GM12878 (cell line): ENCODE data around the gene PPIG. TPM values are rescaled to one million over a fixed set of nuclear protein-coding genes. Genes with fewer than 3 reads are reported as not detected.

Source experiments
- CBFB ChIP-seq: IDR thresholded peaks from 2 replicates; pipeline ENCODE4 v1.6.1; 2016; ENCODE audit warnings: antibody characterized with exemption, low read depth
- EGR1 ChIP-seq, 2 experiments: IDR thresholded peaks; 1 replicate in 1 of 2; 2 replicates in 1 of 2; pipeline ENCODE4 v1.6.1; 2011 to 2012; ENCODE audit warnings: low read depth in 2 of 2, low read length in 2 of 2, borderline replicate concordance in 1 of 2, mild to moderate bottlenecking in 1 of 2, moderate library complexity in 1 of 2
- EP300 ChIP-seq, 2 experiments: fragments of 150-350 bp in 1 of 2; IDR thresholded peaks; 2 replicates each; pipeline ENCODE4 v1.6.1; 2011 to 2012; ENCODE audit warnings: low read depth in 2 of 2, low read length in 2 of 2, borderline replicate concordance in 1 of 2, improper control_type of control experiment in 1 of 2, inconsistent platforms in 1 of 2; ENCODE audit not compliant: control insufficient read depth in 1 of 2
- ESRRA ChIP-seq: IDR thresholded peaks from 2 replicates; pipeline ENCODE4 v1.6.1; 2012; ENCODE audit warnings: mild to moderate bottlenecking, low read length, improper control_type of control experiment
- HCFC1 ChIP-seq: fragments of 150-350 bp; IDR thresholded peaks from 2 replicates; pipeline ENCODE4 v1.6.1; 2014; ENCODE audit warnings: low read length
- HDAC2 ChIP-seq: fragments of 200-600 bp; sonication (generic); IDR thresholded peaks from 2 replicates; pipeline ENCODE4 v1.6.1; 2017
- KAT2A ChIP-seq: conservative IDR thresholded peaks from 2 replicates; pipeline ENCODE4 v1.6.1; 2011; ENCODE audit warnings: low read depth, low read length; ENCODE audit not compliant: control insufficient read depth
- NFYA ChIP-seq: IDR thresholded peaks from 2 replicates; pipeline ENCODE4 v1.6.1; 2011; ENCODE audit warnings: low read depth, mild to moderate bottlenecking, low read length, improper control_type of control experiment, borderline replicate concordance
- PAX5 ChIP-seq: IDR thresholded peaks from 2 replicates; pipeline ENCODE4 v1.6.1; 2011; ENCODE audit warnings: low read depth, low read length, borderline replicate concordance
- POLR2A ChIP-seq: IDR thresholded peaks from 2 replicates; pipeline ENCODE4 v1.6.1; 2011; ENCODE audit warnings: low read depth, mild to moderate bottlenecking, low read length
- RELA ChIP-seq: fragments of 450-650 bp; IDR thresholded peaks from 2 replicates; pipeline ENCODE4 v1.8.0; 2014; ENCODE audit warnings: borderline replicate concordance; ENCODE audit not compliant: partially characterized antibody
- RFX5 ChIP-seq: IDR thresholded peaks from 2 replicates; pipeline ENCODE4 v1.6.1; 2011; ENCODE audit warnings: low read depth, low read length, improper control_type of control experiment
- SIX5 ChIP-seq: IDR thresholded peaks from 2 replicates; pipeline ENCODE4 v1.6.1; 2011; ENCODE audit warnings: mild to moderate bottlenecking, low read depth, low read length, moderate library complexity; ENCODE audit not compliant: severe bottlenecking
- STAT1 ChIP-seq: fragments of 450-650 bp; conservative IDR thresholded peaks from 2 replicates; pipeline ENCODE4 v1.6.1; 2014; ENCODE audit warnings: antibody characterized with exemption, mild to moderate bottlenecking
- ZNF217 ChIP-seq: fragments of 450-650 bp; IDR thresholded peaks from 2 replicates; pipeline ENCODE4 v1.6.1; 2017; ENCODE audit warnings: antibody characterized with exemption, mild to moderate bottlenecking
- polyA plus RNA-seq, 11 experiments: library from polyadenylated mRNA; depleted of rRNA in 4 of 11; unstranded in 6 of 11; stranded (reverse) in 5 of 11; fragments of >200 nt; fragmentation: Nextera tagmentation in 4 of 11; fragmentation: Illumina TruSeq in 1 of 11; extraction: Ambion mirVana in 4 of 11; extraction: Trizol in 1 of 11; gene quantifications; 1 replicate in 1 of 11; 2 replicates in 10 of 11; pipeline versions ENCODE4 v1.2.1 to v1.2.3, GENCODE V29; 2011 to 2016; ENCODE audit warnings: inconsistent platforms in 2 of 11, missing spikeins in 2 of 11, low read depth in 1 of 11
- total RNA-seq, 4 experiments: library from RNA; depleted of rRNA in 3 of 4; stranded (reverse); fragments of >200 nt in 3 of 4; fragmentation: Illumina TruSeq in 1 of 4; extraction: Trizol in 1 of 4; gene quantifications; 2 replicates each; pipeline versions ENCODE4 v1.2.1 to v1.2.3, GENCODE V29; 2013 to 2021
- TF ChIP-seq, protein P1 (sequence below): fragments of 450-650 bp; IDR thresholded peaks from 2 replicates; pipeline ENCODE4 v1.6.1; 2017; ENCODE audit warnings: mild to moderate bottlenecking, moderate library complexity
- TF ChIP-seq, protein P2 (sequence below): IDR thresholded peaks from 2 replicates; pipeline ENCODE4 v1.6.1; 2011; ENCODE audit warnings: borderline replicate concordance, low read depth, mild to moderate bottlenecking, moderate library complexity, low read length; ENCODE audit not compliant: insufficient read depth, poor library complexity, severe bottlenecking
- TF ChIP-seq, protein P3 (sequence below): fragments of 450-650 bp; IDR thresholded peaks from 2 replicates; pipeline ENCODE4 v1.6.1; 2016; ENCODE audit warnings: mild to moderate bottlenecking, moderate library complexity, borderline replicate concordance

The PPIG gene
- total and polyA plus RNA-seq, 10 of the 15 experiments (the other 5 are each of a cell fraction or from before 2014, with no cell fraction given), result 22.3 to 147 (median 95.2) TPM

DNA sequence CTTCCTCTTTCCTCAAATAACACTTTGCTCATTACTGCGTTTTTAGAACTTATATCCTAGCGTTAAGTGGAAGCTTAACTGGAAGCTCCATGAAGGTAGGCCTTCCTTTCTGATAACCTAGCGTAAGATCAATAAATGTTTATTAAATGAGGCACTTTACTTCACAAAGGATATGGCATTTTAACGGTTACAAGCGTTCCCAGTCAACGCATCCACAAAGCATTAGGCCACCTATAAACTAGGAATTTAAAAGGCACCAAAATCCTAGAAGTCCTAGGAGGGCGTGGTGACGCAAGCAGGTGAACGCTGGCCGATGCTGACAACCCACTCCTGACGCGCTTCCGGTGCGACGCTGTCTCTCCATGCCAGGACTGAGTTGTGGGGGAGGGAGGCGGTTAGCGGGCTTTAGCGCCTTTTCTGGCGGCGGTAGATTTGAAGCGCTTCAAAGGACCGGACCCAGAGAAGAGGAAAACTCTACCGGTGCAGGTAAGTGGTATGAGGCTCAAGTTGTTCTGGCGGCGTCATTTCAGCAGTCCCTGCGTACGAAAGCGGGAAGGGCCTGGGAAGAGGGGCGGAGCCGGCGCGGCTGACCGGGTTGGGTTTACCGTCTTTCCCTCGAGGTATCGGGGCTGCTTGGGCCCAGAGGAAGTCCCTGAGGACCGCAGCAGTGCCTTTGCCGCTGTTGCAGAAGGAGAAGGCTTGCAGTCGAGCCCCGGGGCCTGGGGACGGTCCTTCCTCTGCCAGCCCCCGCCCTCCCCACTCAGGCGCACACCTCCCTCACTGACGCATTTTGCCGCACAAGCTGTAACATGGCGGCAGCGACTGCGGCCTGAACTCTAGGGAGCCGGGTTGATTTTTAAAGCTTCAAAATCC is at the start of gene PPIG (continued):
- TF ChIP-seq, protein P1, sequence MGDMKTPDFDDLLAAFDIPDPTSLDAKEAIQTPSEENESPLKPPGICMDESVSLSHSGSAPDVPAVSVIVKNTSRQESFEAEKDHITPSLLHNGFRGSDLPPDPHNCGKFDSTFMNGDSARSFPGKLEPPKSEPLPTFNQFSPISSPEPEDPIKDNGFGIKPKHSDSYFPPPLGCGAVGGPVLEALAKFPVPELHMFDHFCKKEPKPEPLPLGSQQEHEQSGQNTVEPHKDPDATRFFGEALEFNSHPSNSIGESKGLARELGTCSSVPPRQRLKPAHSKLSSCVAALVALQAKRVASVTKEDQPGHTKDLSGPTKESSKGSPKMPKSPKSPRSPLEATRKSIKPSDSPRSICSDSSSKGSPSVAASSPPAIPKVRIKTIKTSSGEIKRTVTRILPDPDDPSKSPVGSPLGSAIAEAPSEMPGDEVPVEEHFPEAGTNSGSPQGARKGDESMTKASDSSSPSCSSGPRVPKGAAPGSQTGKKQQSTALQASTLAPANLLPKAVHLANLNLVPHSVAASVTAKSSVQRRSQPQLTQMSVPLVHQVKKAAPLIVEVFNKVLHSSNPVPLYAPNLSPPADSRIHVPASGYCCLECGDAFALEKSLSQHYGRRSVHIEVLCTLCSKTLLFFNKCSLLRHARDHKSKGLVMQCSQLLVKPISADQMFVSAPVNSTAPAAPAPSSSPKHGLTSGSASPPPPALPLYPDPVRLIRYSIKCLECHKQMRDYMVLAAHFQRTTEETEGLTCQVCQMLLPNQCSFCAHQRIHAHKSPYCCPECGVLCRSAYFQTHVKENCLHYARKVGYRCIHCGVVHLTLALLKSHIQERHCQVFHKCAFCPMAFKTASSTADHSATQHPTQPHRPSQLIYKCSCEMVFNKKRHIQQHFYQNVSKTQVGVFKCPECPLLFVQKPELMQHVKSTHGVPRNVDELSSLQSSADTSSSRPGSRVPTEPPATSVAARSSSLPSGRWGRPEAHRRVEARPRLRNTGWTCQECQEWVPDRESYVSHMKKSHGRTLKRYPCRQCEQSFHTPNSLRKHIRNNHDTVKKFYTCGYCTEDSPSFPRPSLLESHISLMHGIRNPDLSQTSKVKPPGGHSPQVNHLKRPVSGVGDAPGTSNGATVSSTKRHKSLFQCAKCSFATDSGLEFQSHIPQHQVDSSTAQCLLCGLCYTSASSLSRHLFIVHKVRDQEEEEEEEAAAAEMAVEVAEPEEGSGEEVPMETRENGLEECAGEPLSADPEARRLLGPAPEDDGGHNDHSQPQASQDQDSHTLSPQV, result 0 out of 2 replicates have a peak, but pooled peaks have one; percentile 22
- no peak for TF ChIP-seq ESRRA
- TF ChIP-seq HCFC1, result peak; percentile 75
- TF ChIP-seq PAX5, result no peak
- TF ChIP-seq, protein P2, sequence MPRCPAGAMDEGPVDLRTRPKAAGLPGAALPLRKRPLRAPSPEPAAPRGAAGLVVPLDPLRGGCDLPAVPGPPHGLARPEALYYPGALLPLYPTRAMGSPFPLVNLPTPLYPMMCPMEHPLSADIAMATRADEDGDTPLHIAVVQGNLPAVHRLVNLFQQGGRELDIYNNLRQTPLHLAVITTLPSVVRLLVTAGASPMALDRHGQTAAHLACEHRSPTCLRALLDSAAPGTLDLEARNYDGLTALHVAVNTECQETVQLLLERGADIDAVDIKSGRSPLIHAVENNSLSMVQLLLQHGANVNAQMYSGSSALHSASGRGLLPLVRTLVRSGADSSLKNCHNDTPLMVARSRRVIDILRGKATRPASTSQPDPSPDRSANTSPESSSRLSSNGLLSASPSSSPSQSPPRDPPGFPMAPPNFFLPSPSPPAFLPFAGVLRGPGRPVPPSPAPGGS, result no peak
- TF ChIP-seq ZNF217, result peak; percentile 74; the same call in 1 of the 2 replicates
- TF ChIP-seq CBFB, result peak; percentile 82
- TF ChIP-seq EP300 (IDR thresholded peaks at IDR 0.05; ENCODE audit: borderline replicate concordance in 1 of 2, control insufficient read depth in 1 of 2, low read depth in 2 of 2, low read length in 2 of 2), result peak; percentile 7 to 8; a peak in 1 of 4 replicates
- no peak for TF ChIP-seq NFYA
- TF ChIP-seq POLR2A, result peak; percentile 91
- TF ChIP-seq, protein P3, sequence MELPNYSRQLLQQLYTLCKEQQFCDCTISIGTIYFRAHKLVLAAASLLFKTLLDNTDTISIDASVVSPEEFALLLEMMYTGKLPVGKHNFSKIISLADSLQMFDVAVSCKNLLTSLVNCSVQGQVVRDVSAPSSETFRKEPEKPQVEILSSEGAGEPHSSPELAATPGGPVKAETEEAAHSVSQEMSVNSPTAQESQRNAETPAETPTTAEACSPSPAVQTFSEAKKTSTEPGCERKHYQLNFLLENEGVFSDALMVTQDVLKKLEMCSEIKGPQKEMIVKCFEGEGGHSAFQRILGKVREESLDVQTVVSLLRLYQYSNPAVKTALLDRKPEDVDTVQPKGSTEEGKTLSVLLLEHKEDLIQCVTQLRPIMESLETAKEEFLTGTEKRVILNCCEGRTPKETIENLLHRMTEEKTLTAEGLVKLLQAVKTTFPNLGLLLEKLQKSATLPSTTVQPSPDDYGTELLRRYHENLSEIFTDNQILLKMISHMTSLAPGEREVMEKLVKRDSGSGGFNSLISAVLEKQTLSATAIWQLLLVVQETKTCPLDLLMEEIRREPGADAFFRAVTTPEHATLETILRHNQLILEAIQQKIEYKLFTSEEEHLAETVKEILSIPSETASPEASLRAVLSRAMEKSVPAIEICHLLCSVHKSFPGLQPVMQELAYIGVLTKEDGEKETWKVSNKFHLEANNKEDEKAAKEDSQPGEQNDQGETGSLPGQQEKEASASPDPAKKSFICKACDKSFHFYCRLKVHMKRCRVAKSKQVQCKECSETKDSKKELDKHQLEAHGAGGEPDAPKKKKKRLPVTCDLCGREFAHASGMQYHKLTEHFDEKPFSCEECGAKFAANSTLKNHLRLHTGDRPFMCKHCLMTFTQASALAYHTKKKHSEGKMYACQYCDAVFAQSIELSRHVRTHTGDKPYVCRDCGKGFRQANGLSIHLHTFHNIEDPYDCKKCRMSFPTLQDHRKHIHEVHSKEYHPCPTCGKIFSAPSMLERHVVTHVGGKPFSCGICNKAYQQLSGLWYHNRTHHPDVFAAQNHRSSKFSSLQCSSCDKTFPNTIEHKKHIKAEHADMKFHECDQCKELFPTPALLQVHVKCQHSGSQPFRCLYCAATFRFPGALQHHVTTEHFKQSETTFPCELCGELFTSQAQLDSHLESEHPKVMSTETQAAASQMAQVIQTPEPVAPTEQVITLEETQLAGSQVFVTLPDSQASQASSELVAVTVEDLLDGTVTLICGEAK, result peak; percentile 92
- TF ChIP-seq HDAC2, result no peak
- peak; percentile 87 for TF ChIP-seq STAT1
- peak; percentile 18 to 33; a peak in 2 of 3 replicates for TF ChIP-seq EGR1 (IDR thresholded peaks at IDR 0.05; ENCODE audit: borderline replicate concordance in 1 of 2, low read depth in 2 of 2, low read length in 2 of 2)
- TF ChIP-seq SIX5, result peak; percentile 51
- TF ChIP-seq RFX5, result no peak
- no peak for TF ChIP-seq KAT2A
- TF ChIP-seq RELA, result no peak
